CD4-positive, alpha-beta T cell treated with Interleukin-6 at 100 ng/mL for 8 hours (primary cell): ENCODE data around the gene RAPGEF6.
"Not testable (repeated sequence)": the region's sequence is repeated elsewhere in the genome, so short reads cannot be mapped to it uniquely, and the experiment has no call there.

Source experiments
- DNase-seq: peaks from one replicate; pipeline ENCODE4 v3.0.0-alpha.2; 2020; ENCODE audit warnings: mixed read lengths, low spot score

RAPGEF6 gene

GRCh38 chr5:131495536-131496399 is 139.3 kb downstream of the RAPGEF6 start:
- no peak for DNase-seq

- DNase-seq: no peak
Observed at GRCh38 chr5:131491749-131492148, 143.3 kb downstream of the RAPGEF6 start.

GRCh38 chr5:131488463-131488862 is 146.6 kb downstream of the RAPGEF6 start:
- DNase-seq: no peak

GRCh38 chr5:131487371-131487770 is 147.7 kb downstream of the RAPGEF6 start:
- not testable (repeated sequence) for DNase-seq

GRCh38 chr5:131482617-131483016 is 152.4 kb downstream of the RAPGEF6 start:
- DNase-seq: no peak

GRCh38 chr5:131481569-131481968 is 153.5 kb downstream of the RAPGEF6 start:
- no peak for DNase-seq

GRCh38 chr5:131475541-131475941 is 159.5 kb downstream of the RAPGEF6 start:
- DNase-seq: no peak

GRCh38 chr5:131473731-131474130 is 161.3 kb downstream of the RAPGEF6 start:
- DNase-seq: no peak

- DNase-seq: no peak
Observed at GRCh38 chr5:131466171-131466766, 168.8 kb downstream of the RAPGEF6 start.

- no peak for DNase-seq
Observed at GRCh38 chr5:131463656-131464055, 171.4 kb downstream of the RAPGEF6 start.

GRCh38 chr5:131462454-131462853 is 172.6 kb downstream of the RAPGEF6 start:
- no peak for DNase-seq

GRCh38 chr5:131461742-131462141 is 173.3 kb downstream of the RAPGEF6 start:
- no peak for DNase-seq

GRCh38 chr5:131460867-131461572 is 174.0 kb downstream of the RAPGEF6 start:
- DNase-seq: no peak

- no peak for DNase-seq
Observed at GRCh38 chr5:131460133-131460532, 174.9 kb downstream of the RAPGEF6 start.

- no peak for DNase-seq
Observed at GRCh38 chr5:131459216-131459615, 175.8 kb downstream of the RAPGEF6 start.

- no peak for DNase-seq
Observed at GRCh38 chr5:131457193-131457592, 177.8 kb downstream of the RAPGEF6 start.

GRCh38 chr5:131450941-131451340 is 184.1 kb downstream of the RAPGEF6 start:
- DNase-seq: no peak

GRCh38 chr5:131441184-131441583 is 193.8 kb downstream of the RAPGEF6 start:
- DNase-seq: no peak

GRCh38 chr5:131436081-131436480 is 198.9 kb downstream of the RAPGEF6 start:
- DNase-seq: no peak

- no peak for DNase-seq
Observed at GRCh38 chr5:131433109-131433508, 201.9 kb downstream of the RAPGEF6 start.

- no peak for DNase-seq
Observed at GRCh38 chr5:131431794-131432193, 203.2 kb downstream of the RAPGEF6 start.

- DNase-seq: no peak
Observed at GRCh38 chr5:131430794-131431193, 204.2 kb downstream of the RAPGEF6 start.

- DNase-seq: no peak
Observed at GRCh38 chr5:131426011-131426410, 209.0 kb downstream of the RAPGEF6 start.
